ENCODE data around the gene OR6J1. TPM values are rescaled to one million over a fixed set of nuclear protein-coding genes. Genes with fewer than 3 reads are reported as not detected.
A peak's percentile ranks its signal among the peaks of the same experiment; 100 is the strongest.

Gene OR6J1
- total RNA-seq (2016; rRNA removed; fragmentation: Illumina TruSeq; extraction: Trizol) (not detected in 2 replicates), polyA plus RNA-seq (2011; rRNA removed) (not detected in 2 replicates), polyA minus RNA-seq (2011; rRNA and poly(A)+ RNA removed; ENCODE audit: low replicate concordance) (not detected in 2 replicates), Bru-seq, nascent RNA (percentile 14 among the genes with signal in this experiment), BruChase-seq, experiment 1, labeled RNA remaining after a 6-hour chase (percentile 17 among the genes with signal in this experiment), BruChase-seq, experiment 2, labeled RNA remaining after a 2-hour chase (percentile 19 among the genes with signal in this experiment)
- total RNA-seq (2016; cell fraction: cytosol; rRNA removed; fragmentation: Illumina TruSeq; extraction: Trizol; ENCODE audit: low read depth) = not detected in 2 replicates
- total RNA-seq (2016; cell fraction: insoluble cytoplasmic fraction; rRNA removed; fragmentation: Illumina TruSeq; extraction: Trizol) = not detected in 2 replicates
- total RNA-seq (2016; cell fraction: membrane; rRNA removed; fragmentation: Illumina TruSeq; extraction: Trizol) = not detected in 2 replicates
- not detected in 2 replicates for total RNA-seq (2016; cell fraction: nucleus; rRNA removed; fragmentation: Illumina TruSeq; extraction: Trizol)
- polyA plus RNA-seq (2011; cell fraction: cytosol; rRNA removed) = not detected in 2 replicates
- not detected in 2 replicates for polyA plus RNA-seq (2011; cell fraction: nucleus; rRNA removed)
- not detected in 2 replicates for polyA plus RNA-seq (2012)
- not detected in 2 replicates for polyA plus RNA-seq (2016; cell fraction: cytosol; fragmentation: Illumina TruSeq; extraction: Trizol; ENCODE audit: low read depth)
- polyA plus RNA-seq (2016; cell fraction: insoluble cytoplasmic fraction; fragmentation: Illumina TruSeq; extraction: Trizol; ENCODE audit: low read depth) = not detected in 2 replicates
- polyA plus RNA-seq (2016; cell fraction: membrane; fragmentation: Illumina TruSeq; extraction: Trizol; ENCODE audit: low read depth) = not detected in 2 replicates
- polyA plus RNA-seq (2016; cell fraction: nucleus; fragmentation: Illumina TruSeq; extraction: Trizol; ENCODE audit: insufficient read depth, low read depth) = not detected in 2 replicates
- polyA minus RNA-seq (2011; cell fraction: cytosol; rRNA and poly(A)+ RNA removed) = not detected in 2 replicates
- not detected in 2 replicates for polyA minus RNA-seq (2011; cell fraction: nucleus; rRNA and poly(A)+ RNA removed)
- long read RNA-seq, experiment 1 = 0 reads
- long read RNA-seq, experiment 2 = 0 reads

GRCh38 chr14:22644305-22644635 is at the start of gene OR6J1:
Gene OR6J1 (minus strand): TSS chr14:22644352. CDS start chr14:22634811, 9,541 bp downstream.
- H3K27me3 ChIP-seq (ENCODE audit: control insufficient read depth in 1 of 2, insufficient read depth in 2 of 2, low read length in 2 of 2) = peaks cover 0 to 3% of the 10 kb centered on the region in 2 experiments; a peak in 3 of 5 replicates
- H3K79me2 ChIP-seq (ENCODE audit: insufficient read depth, low read length) = no peaks in the 10 kb centered on the region
- CTCF ChIA-PET (ENCODE audit: low intra/inter-chr PET ratio, low total read pairs) = interaction anchor here (0.9 to 2.0 kb wide), 4 partner anchors 10 to 87 kb away, joined by 3 to 41 read pairs (median 16); no protein-coding TSS in a partner anchor
- H3K9me3 ChIP-seq (ENCODE audit: low read length) = no peaks in the 10 kb centered on the region
- in situ Hi-C loops (cut with HindIII; ENCODE audit: extremely low pct_ligation_motif_present, low pct_unique_long_range_greater_than_20kb) (no loop called here), intact Hi-C loops (cut with micrococcal nuclease; ENCODE audit: unreplicated experiment) (loop anchor here (1.0 to 2.0 kb wide), 3 partner anchors 45 to 87 kb away; partner anchors contain the start of gene ABHD4)
- no peaks in the 10 kb centered on the region for H3K36me3 ChIP-seq (replicated peaks in 1 of 2; ENCODE audit: control insufficient read depth in 1 of 2, insufficient read depth in 2 of 2, low read length in 2 of 2)
- H3K27ac ChIP-seq (ENCODE audit: extremely low read length, insufficient read depth, low read length) = no peak within 1 kb of the TSS
- WGBS (ENCODE audit: low lambda C conversion rate) = 0% methylated on average over 1 of the region's 1 CpG
- H3K4me2 ChIP-seq (ENCODE audit: low read depth, low read length) = no peak within 1 kb of the TSS
- DNase-seq (ENCODE audit: low spot score) (no peak), FAIRE-seq (no peak), ATAC-seq (peak; percentile 66)
- peaks cover 14% of the 10 kb centered on the region for H3K4me1 ChIP-seq (ENCODE audit: insufficient read depth, low read length)
- H3K4me3 ChIP-seq (replicated peaks in 1 of 3; ENCODE audit: insufficient read depth in 1 of 3, low read depth in 2 of 3, low read length in 3 of 3) = no peak within 1 kb of the TSS
- BruUV-seq (replicated peaks) = no TSS peak
- no peak within 1 kb of the TSS for H2AFZ ChIP-seq (ENCODE audit: low read length)
- H3K9ac ChIP-seq (ENCODE audit: insufficient read depth, low read depth, low read length) = no peak within 1 kb of the TSS
- POLR2A ChIA-PET = no interaction called here
- no peaks in the 10 kb centered on the region for H4K20me1 ChIP-seq (ENCODE audit: insufficient read depth, low read length)
- TF ChIP-seq ZZZ3 (CRISPR knock-in tag; IDR thresholded peaks at IDR 0.05; ENCODE audit: borderline replicate concordance) = no peak
- TF ChIP-seq ZNF275 (CRISPR knock-in tag; IDR thresholded peaks at IDR 0.05; ENCODE audit: borderline replicate concordance) = no peak
- TF ChIP-seq ARID4A (CRISPR knock-in tag; IDR thresholded peaks at IDR 0.05; ENCODE audit: borderline replicate concordance) = peak; percentile 37; the same call in 1 of the 2 replicates
- no peak for TF ChIP-seq NRL (CRISPR knock-in tag; IDR thresholded peaks at IDR 0.05; ENCODE audit: borderline replicate concordance)
- no peak for TF ChIP-seq ZNF883 (CRISPR knock-in tag; IDR thresholded peaks at IDR 0.05; ENCODE audit: not compliant biosample characterization)
- no peak for TF ChIP-seq ZNF709 (CRISPR knock-in tag; IDR thresholded peaks at IDR 0.05)
- 0 out of 2 replicates have a peak, but pooled peaks have one; percentile 32 for TF ChIP-seq ZNF142 (CRISPR knock-in tag; IDR thresholded peaks at IDR 0.05)
